Caki2 (cell line): Measurements from ENCODE around the gene CLEC3A. TPM values are rescaled to one million over a fixed set of nuclear protein-coding genes. Genes with fewer than 3 reads are reported as not detected.

Source experiments
- total RNA-seq: library from RNA; depleted of rRNA; stranded (reverse); fragments of >200 nt; shearing (Covaris generic); gene quantifications from 2 replicates; pipeline ENCODE4 v1.2.3, GENCODE V29; 2014; ENCODE audit warnings: low replicate concordance; rRNA removed

The CLEC3A gene
- total RNA-seq, 1 experiment from 2014 or later = not detected

Other genes starting within 250 kb of the CLEC3A start
- gene VAT1L, start 234.0 kb upstream of the CLEC3A start, total RNA-seq = not detected in 2 replicates
- 6.3 and 15.1 TPM in 2 replicates for gene WWOX, start 77.1 kb downstream of the CLEC3A start, total RNA-seq